ENCODE data around the gene IL1RAPL2.

DNA sequence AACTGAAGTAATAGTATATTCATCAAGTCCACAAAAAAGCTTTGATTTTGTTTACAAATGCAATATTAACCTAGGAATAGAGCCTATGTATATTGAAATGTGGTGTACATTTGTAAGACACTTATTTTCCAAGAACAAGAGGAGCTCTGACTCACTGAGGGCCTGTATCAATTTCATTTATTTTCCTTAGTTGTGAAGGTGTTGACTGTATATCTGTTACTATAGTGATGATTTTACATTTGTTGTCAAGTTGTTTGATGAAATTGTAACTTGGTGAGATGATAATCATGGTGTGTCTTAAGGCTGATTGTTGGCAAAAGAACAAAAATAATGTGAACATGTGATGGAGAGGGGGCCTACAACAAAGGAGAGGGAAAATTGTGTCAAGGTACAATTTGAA lies 929.4 kb downstream of the IL1RAPL2 start:
- TF ChIP-seq FOXM1 (IDR thresholded peaks at IDR 0.05; ENCODE audit: borderline replicate concordance, low read depth) (no peak), TAF1 (IDR thresholded peaks at IDR 0.05; ENCODE audit: low read depth) (no peak), YY1 (IDR thresholded peaks at IDR 0.05; ENCODE audit: low read depth) (no peak)
